HG02943 (cell line): ENCODE measurements around the gene PGLYRP4.
"Not testable (repeated sequence)": the region's sequence is repeated elsewhere in the genome, so short reads cannot be mapped to it uniquely, and the experiment has no call there.

Experiments
- ATAC-seq: cut with Tn5 transposase; IDR thresholded peaks from one replicate; pipeline ENCODE4 v1.9.1; 2021; ENCODE audit warnings: mild to moderate bottlenecking, low read depth, moderate library complexity; ENCODE audit not compliant: unreplicated experiment

The PGLYRP4 gene

DNA sequence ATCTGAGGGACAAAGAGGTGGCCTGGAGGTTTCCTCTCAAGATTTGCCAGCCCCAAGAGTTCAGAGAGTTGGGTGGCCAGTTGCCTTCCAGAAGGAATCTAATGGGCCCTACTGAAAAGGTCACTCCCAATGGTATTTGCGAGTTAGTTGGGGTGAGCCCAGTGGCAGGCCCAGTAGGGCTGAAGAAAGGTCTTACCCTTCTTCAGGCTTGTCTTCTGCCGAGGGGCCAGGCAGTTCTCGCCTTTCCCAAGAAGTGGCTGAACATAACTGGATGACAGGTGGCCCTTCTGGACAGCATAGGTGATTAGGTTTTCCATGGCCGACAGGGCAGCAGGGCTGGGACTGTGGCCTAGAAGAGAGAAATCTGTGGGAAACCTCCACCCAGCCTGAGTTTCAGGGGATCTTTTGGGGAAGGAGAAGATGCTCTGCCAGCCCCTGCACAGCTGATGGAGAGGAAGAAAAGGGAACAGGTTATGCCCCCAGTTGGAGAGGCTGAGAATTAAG lies 7.2 kb downstream of the PGLYRP4 start:
- no peak for ATAC-seq

DNA sequence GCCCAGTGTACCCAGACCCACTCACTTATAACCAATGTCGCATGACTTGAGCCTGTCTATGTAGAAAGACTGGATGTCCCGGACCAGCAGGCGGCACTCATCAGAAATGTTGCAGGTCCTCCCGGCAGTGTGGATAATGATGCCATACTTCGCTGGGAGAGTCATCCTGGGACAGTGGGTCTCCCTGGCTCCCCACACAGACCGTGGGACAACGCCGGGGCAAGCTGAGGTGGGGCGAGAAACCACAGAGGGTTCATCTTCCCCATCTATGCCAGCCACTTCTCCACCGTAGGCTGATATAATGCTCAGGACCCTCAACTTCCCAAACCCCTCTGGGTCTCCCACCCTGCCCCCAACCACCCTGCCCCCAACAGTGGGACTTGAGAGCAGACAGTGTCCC lies 8.3 kb downstream of the PGLYRP4 start:
- no peak for ATAC-seq

DNA sequence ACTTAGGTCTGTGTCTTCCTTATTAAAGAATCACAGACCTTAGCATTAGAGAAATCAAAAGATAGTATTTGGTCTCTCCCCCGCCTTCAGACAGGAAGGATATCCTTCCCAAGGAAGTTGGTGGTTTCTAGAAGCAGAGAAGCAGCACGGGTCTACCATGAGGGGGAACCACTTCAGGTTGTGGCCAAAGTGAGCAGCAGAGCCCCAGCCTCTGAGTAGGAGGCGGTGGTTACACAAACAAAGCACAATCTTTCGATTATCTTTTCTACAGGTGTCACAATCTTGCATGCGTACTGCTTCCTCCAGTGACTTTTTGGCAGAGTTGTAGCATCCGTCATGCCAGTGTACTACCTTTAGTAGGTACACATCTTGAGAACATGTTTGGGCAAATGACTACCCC lies 8.8 kb downstream of the PGLYRP4 start:
- no peak for ATAC-seq

DNA sequence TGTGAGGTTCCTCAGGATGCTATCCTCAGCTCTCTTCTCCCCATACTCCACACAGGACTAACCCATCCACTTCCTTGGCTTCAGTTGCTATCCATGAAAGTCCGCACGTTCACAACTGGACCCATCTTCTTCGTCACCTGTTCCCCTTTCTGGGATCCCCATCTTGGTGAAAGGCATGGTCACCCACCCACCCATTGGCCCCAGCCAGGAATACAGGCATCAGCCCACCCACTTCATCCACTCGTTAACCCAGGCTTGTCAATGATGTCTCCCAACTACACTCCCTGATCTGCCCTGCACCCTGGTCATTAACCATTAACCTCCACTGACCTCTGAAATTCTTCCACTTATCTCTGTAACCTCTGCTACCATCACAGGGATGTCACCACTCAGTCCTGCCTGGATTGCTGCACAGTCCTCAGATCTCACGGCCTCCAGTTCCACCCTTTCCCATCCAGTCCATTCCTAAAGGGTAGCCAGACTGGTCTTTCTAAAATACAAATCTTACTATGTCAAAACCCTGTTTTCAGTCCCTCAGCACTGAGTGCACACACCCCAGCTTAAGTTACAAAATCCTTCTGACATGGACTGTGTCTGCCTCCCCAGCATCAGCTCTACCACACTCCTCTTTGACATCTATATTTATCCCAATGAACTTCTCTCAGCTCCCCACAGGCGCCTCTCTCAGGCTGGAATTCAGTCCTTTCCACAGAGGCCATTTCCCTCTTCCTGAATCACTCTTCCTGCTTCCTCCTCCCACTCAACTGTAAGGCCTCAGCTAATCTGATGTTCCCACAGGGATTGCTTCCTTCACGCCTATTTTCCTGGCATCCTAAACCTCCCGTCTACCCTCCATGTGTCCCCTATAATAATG lies 10.4 kb downstream of the PGLYRP4 start:
- ATAC-seq, result no peak

DNA sequence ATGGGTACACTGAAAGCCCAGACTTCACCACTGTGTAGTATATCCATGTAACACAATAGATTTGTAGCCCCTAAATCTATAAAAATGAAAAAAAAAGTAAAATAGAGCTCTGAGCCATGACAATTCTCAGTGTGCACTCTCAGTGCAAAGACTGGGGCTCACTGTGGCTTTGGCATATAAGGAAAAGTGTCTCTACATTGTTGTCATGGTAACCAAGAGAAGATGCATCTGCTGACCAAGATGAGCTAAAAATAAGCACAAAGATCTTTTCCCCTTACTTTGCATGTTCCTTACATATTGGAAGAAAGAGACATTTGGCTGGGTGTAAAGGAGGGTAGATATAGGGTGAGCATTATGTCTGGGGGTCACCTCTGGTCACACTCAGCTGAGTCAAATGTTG lies 12.0 kb downstream of the PGLYRP4 start:
- ATAC-seq, result no peak

DNA sequence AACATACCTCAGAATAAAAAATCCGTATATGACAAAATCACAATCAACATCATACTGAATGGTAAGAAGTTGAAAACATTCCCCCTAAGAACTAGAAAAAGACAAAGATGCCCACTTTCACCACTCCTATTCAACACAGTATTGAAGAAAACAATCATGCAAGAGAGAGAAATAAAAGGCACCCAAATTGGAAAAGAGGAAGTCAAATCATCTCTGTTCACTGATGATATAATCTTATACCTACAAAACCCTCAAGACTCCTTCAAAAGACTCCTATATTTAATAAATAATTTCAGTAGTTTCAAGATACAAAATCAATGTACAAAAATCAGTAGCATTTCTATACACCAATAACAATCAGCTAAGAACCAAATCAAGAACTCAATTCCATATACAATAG lies 14.7 kb downstream of the PGLYRP4 start:
- no peak for ATAC-seq

DNA sequence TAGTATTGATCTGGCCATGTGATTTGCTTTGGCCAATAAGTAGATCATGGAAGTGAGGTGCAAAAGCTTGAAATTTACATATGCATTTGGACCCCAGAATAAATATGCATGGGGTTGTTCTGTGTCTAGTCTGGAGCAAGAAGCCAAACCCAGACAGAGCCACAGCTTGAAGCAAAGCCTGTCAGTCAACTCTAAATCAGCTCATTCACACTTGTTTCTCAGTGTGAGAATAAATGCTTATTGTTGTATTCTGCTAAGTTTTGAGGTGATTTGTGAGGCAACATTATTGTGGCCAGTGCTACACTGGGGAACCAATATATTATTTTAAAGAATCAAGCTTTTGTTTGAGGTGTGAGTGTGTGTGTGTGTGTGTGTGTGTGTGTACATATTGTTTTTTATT lies 23.7 kb downstream of the PGLYRP4 start:
- ATAC-seq, result no peak

DNA sequence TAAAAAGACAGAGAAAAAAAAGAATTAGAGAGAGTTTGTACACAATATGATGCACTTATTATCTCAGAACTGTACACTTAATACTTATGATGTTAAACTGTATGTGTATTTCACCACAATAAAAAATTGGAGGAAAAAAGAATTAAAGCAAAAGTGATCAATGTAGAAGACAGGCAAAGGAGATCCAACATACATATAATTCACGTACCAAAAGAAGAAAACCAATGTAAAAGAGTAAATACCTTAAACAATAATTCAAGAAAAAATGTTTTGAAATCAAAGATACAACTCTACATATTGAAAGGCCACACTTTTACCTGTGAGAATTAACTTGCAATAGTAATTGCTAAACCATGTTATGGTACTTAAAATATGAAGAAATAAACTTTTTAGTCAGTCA lies 26.1 kb downstream of the PGLYRP4 start:
- no peak for ATAC-seq

DNA sequence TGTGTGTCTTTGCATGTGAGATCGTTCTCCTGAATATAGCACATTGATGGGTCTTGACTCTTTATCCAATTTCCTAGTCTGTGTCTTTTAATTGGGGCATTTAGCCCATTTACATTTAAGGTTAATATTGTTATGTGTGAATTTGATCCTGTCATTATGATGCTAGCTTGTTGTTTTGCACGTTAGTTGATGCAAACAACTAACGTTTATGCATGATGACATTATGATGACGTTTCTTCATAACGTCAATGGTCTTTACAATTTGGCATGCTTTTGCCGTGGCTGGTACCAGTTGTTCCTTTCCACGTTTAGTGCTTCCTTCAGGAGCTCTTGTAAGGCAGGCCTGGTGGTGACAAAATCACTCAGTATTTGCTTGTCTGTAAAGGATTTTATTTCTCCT lies 30.5 kb downstream of the PGLYRP4 start:
- not testable (repeated sequence) for ATAC-seq

DNA sequence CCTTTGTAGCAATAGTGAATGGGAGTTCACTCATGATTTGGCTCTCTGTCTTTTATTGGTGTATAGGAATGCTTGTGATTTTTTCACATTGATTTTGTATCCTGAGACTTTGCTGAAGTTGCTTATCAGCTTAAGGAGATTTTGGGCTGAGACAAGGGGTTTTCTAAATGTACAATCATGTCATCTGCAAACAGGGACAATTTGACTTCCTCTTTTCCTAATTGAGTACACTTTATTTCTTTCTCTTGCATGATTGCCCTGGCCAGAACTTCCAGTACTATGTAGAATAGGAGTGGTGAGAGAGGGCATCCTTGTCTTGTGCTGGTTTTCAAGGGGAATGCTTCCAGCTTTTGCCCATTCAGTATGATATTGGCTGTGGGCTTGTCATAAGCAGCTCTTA lies 32.6 kb downstream of the PGLYRP4 start:
- ATAC-seq, result not testable (repeated sequence)

DNA sequence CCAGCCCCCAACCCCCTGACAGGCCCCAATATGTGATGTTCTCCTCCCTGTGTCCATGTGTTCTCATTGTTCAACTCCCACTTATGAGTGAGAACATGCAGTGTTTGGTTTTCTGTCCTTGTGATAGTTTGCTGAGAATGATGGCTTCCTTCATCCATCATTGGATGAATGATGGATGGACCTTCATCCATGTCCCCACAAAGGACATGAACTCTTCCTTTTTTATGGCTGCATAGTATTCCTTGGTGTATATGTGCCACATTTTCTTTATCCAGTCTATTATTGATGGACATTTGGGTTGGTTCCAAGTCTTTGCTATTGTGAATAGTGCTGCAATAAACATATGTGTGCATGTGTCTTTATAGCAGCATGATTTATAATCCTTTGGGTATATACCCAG lies 34.3 kb downstream of the PGLYRP4 start:
- ATAC-seq, result not testable (repeated sequence)

DNA sequence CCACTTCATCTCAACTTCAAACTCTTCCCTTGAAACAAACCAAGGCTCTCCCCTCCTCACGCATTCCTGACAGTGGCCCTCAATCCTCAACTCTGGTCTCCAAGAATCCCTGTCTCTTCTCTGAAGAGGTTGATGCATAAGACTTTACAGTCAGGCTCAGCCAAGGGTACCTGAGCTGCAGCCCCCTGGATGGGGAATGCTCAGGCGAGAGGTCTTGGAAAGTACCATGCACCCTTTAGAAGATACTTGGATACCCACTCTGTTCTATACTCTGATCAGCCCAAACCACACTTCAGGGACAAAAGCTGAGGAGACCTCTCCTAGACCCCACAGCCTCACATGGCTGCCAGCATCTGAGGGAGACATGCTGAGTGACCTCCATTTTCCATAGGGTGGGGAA lies 35.4 kb downstream of the PGLYRP4 start:
- ATAC-seq, result no peak

DNA sequence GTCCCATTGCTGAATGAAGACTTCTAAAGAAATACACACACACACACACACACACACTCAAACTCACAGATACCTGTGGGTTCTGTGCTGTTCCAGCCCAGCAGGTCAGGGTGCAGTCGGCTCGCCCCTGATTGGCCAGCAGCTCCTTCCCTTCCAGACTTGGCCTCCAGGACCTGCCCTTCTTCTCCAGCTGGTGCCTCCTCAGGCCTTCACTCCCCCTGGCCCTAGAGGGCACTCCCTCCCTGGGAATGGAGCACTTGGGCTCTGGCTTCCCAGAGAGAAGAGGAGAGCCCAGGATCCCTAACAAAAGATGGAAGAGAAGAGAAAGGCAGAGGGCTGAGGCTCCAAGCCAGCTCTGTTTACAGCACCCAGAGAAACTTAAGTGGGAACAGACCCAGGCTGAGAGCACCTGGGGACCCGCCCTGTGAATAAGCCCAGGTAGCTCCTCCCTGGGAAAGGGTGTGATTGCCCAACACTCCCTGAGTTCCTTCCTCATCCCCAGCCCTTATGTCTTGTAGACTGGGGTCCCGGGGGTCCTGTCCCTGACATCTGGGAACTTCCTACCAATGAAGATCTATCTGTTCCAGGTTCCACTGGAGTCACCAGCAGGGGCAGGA lies 36.0 kb downstream of the PGLYRP4 start, which contains the start of gene PGLYRP3:
PGLYRP3 (minus strand) TSS at position 383 of the 617 bp plus-strand sequence. CDS start 2,287 bp downstream, outside the sequence.
- ATAC-seq, result no peak

DNA sequence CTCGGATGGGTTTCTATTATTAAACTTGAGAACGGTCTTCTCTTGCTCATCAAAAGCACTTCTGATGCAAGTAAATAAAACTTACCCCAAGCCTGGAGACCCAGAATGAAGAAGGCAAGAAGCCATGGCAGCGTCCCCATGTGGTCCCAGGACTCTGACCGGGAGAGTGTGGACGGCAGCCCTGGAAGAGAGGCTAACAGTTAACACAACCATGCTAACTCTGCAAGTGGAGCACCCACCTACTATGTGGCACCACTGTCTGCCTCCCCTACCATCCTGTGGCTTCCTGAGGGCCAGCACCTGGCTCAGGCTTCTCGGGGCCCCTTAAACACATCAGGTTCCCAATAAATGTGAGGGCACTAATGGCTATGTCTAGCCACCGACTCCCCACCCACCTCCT lies 38.1 kb downstream of the PGLYRP4 start:
- ATAC-seq, result no peak

DNA sequence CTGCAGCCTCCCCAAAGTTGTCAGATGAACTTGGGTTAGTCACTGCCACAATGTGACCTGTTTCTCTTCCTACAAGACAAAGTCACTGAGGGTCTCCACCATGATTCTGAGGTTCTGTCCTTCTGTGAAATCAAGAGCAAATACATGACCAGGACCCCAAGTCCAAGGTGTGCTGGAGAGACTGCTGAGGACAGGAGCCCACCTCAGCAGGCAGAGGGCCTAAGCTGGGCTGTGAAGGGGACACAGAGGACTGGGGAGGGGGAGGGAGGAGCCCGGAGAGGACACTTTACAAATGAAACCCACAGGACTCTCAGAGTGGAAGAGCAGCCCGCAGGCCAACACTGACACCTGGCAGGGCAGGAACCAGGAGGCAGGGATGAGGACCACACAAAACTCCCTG lies 39.2 kb downstream of the PGLYRP4 start:
- ATAC-seq, result no peak

DNA sequence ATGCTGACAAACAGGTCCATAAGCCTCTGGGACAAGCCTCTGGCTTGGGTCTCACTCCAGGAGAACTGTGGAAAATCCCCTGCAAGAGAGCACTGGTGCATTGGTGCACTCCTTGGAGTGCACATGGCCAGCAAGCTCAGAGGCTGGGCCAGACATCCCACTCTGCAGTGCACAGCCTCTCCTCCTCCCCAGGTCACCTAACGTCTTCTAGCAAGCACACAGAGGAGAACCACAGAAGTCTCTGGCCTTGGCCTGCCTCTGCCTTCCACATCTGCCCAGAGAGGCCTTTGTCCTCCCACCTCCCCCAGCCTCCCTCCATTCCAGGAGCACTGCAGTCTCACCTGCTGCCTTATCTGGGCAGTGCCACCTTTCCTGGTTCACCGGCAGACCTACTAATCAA lies 40.1 kb downstream of the PGLYRP4 start:
- no peak for ATAC-seq

DNA sequence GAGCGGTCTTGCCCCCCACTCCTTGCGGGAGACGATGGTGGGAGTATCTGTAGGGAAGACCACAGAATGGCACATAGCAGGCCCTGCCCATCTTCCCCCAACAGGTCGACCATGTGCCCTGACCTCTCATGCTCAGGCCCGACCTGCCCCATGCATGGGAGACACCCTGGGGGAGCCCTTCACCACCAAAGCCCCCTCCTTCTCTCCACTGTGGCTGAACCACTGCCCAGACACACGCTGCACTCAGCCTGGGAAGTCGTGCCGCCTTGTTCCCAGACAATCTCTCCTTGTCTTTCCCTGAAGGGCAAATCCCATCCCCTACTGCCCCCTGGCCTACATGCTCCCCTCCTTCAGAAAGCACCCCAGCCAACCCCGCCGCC lies 41.4 kb downstream of the PGLYRP4 start:
- no peak for ATAC-seq

DNA sequence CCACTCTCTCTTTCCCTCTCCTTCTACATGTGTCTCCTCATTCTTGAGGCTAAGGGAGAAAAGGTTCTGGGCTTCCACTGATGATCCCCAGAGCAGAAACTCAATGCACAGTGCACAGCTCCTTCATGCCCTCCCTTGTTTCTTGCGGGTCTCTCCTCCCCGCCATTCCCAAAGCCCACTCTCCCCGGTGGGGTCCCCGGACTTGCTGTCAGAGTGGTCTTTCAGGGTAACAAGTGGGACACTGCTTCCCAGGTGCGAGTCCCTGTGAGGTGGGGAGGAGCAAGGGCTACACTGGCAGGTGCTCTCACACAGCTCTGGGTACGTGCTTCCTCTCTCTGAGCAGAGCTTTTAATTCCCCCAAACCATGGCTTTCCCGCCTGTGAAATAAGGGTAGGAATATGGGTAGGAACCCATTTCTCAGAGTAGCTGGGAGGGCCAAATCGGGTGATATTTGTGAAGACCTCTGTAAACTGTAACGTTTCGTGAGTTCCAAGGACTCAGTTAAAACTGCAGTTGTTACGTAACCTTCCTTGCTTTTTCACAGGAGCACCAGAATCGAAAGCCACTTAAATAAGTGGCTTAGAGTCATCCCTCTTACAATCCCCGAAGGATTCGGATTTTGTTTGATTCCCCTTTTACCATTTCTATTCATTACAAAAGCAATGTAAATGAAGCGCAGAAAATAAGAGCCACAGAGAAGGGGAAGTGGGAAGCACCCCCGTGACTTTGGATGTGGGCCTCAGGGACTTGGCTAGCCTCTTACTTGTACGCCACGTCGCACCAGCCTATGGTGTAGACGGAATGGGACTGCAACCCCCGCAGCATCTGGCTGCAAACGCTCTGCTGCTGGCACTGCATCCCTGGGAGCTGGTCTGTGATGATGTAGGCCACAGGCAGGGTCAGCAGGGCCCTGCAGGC lies 42.1 kb downstream of the PGLYRP4 start:
- ATAC-seq, result no peak

DNA sequence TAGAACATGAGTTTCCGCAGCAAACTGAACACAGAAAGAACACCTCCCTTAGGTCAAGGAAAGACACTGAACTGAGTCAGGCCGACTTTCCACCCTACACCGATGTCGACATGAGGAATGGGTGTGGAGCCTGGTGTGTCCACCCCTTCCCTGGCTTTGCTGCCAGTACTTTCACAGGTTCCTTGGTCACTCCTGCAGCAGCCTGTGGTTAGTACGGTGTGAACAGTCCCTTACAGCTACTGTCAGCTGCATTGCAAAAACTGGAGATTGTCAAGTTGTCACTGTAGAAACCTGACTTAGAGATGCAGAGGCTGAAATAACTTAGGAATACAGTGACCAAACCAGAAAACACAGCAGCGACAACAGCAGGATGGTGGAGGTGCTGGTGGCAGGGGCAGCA lies 43.0 kb downstream of the PGLYRP4 start:
- ATAC-seq, result no peak

DNA sequence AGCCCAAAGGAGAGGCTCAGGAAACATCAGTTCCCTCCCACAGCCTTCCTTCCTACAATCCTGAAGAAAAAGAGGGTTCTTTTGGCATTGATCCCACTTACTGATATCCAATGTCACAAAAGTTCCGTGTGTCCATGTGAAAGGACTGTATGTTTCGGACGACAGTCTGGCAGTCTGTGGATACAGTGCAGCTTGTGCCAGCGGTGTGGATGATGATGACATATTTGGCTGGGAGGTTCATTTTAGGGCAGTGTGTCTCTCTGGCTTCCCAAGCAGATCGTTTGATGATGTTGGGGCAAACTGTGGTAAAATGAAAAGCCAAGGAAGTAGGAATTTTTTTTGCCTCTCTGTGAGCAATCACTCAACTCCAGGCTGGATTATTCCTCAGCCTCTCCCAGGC lies 46.3 kb downstream of the PGLYRP4 start:
- no peak for ATAC-seq

DNA sequence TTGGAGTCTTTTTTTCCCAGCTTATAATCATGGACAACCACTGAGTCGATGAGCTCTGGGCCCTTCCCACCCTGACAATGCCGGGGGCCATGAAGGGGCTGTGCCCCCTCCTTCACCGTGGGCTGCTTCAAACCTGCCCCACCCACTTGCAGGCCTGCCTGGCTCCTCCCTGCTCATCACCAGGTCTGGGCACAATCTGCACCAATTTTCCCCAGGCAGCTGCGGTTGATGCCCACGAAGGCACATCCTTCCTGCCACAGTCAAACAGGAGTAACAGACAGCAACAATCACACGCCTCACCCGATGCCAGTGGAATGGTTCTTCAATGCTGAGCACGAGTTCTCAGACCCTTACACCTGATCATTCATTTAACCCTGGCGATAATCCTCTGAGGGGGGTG lies 54.8 kb downstream of the PGLYRP4 start:
- ATAC-seq, result no peak
